HepG2 (cell line): ENCODE measurements around the gene HSPA1L. TPM values are rescaled to one million over a fixed set of nuclear protein-coding genes. Genes with fewer than 3 reads are reported as not detected.

Source experiments
- FOXO1 ChIP-seq: sonication (generic); formaldehyde crosslinking; IDR thresholded peaks from 2 replicates; pipeline ENCODE4 v1.4.0; 2020; ENCODE audit warnings: missing genetic modification reagents
- HOXA9 ChIP-seq: sonication (generic); formaldehyde crosslinking; IDR thresholded peaks from 2 replicates; pipeline ENCODE4 v1.8.1; 2022; ENCODE audit warnings: missing genetic modification reagents, mild to moderate bottlenecking, moderate library complexity, borderline replicate concordance
- MIER2 ChIP-seq: IDR thresholded peaks from 2 replicates; pipeline ENCODE4 v1.6.1; 2016; ENCODE audit warnings: missing biosample characterization, missing genetic modification reagents
- RARG ChIP-seq: sonication (generic); formaldehyde crosslinking; IDR thresholded peaks from 2 replicates; pipeline ENCODE4 v1.4.0; 2020; ENCODE audit warnings: low read depth, mild to moderate bottlenecking, missing genetic modification reagents
- SOX5 ChIP-seq: IDR thresholded peaks from 2 replicates; pipeline ENCODE4 v1.6.1; 2016; ENCODE audit warnings: borderline replicate concordance
- ZMYM4 ChIP-seq: sonication (generic); formaldehyde crosslinking; IDR thresholded peaks from 2 replicates; pipeline ENCODE4 v1.8.1; 2023; ENCODE audit warnings: mild to moderate bottlenecking, missing genetic modification reagents
- ZNF124 ChIP-seq: sonication (generic); formaldehyde crosslinking; IDR thresholded peaks from 2 replicates; pipeline ENCODE4 v1.4.0; 2020; ENCODE audit warnings: missing genetic modification reagents
- ZNF530 ChIP-seq: sonication (generic); formaldehyde crosslinking; IDR thresholded peaks from 2 replicates; pipeline ENCODE4 v1.5.0; 2020; ENCODE audit warnings: low read depth, mild to moderate bottlenecking, missing genetic modification reagents
- ZNF547 ChIP-seq: sonication (generic); formaldehyde crosslinking; IDR thresholded peaks from 2 replicates; pipeline ENCODE4 v1.5.1; 2020; ENCODE audit warnings: mild to moderate bottlenecking, missing genetic modification reagents
- ZNF7 ChIP-seq: IDR thresholded peaks from 2 replicates; pipeline ENCODE4 v1.6.1; 2016; ENCODE audit warnings: missing biosample characterization, missing genetic modification reagents
- polyA plus RNA-seq, 8 experiments: library from polyadenylated mRNA; depleted of rRNA in 3 of 8; stranded (reverse) in 7 of 8; unstranded in 1 of 8; fragments of >200 nt; fragmentation: Illumina TruSeq in 4 of 8; extraction: Trizol in 4 of 8; gene quantifications; 2 replicates each; pipeline versions ENCODE4 v1.2.1 to v1.2.3, GENCODE V29; 2011 to 2016; ENCODE audit warnings: low read depth in 4 of 8, missing spikeins in 1 of 8, mixed read lengths in 1 of 8; ENCODE audit not compliant: insufficient read depth in 1 of 8
- total RNA-seq, 5 experiments: library from RNA; depleted of rRNA; stranded (reverse); fragments of >200 nt; fragmentation: Illumina TruSeq; extraction: Trizol; gene quantifications; 2 replicates each; pipeline ENCODE4 v1.2.3, GENCODE V29; 2016; ENCODE audit warnings: low read depth in 1 of 5
- TF ChIP-seq, protein P1 (sequence below): sonication (generic); formaldehyde crosslinking; IDR thresholded peaks from 2 replicates; pipeline ENCODE4 v1.4.0; 2020; ENCODE audit warnings: missing genetic modification reagents, borderline replicate concordance
- TF ChIP-seq, protein P2 (sequence below): sonication (generic); formaldehyde crosslinking; IDR thresholded peaks from 2 replicates; pipeline ENCODE4 v1.4.0; 2020; ENCODE audit warnings: missing genetic modification reagents, borderline replicate concordance
- TF ChIP-seq, protein P3 (sequence below): sonication (generic); formaldehyde crosslinking; IDR thresholded peaks from one replicate; pipeline ENCODE4 v1.5.1; 2020; ENCODE audit warnings: mild to moderate bottlenecking, missing genetic modification reagents; ENCODE audit errors: not compliant biosample characterization
- TF ChIP-seq, protein P4 (sequence below): sonication (generic); formaldehyde crosslinking; IDR thresholded peaks from 2 replicates; pipeline ENCODE4 v1.4.0; 2020; ENCODE audit warnings: missing genetic modification reagents, mild to moderate bottlenecking, borderline replicate concordance

Gene HSPA1L
- total and polyA plus RNA-seq, 2 of the 13 experiments (the other 11 are each of a cell fraction or from before 2014, with no cell fraction given) = 0.55 to 1.0 TPM

DNA sequence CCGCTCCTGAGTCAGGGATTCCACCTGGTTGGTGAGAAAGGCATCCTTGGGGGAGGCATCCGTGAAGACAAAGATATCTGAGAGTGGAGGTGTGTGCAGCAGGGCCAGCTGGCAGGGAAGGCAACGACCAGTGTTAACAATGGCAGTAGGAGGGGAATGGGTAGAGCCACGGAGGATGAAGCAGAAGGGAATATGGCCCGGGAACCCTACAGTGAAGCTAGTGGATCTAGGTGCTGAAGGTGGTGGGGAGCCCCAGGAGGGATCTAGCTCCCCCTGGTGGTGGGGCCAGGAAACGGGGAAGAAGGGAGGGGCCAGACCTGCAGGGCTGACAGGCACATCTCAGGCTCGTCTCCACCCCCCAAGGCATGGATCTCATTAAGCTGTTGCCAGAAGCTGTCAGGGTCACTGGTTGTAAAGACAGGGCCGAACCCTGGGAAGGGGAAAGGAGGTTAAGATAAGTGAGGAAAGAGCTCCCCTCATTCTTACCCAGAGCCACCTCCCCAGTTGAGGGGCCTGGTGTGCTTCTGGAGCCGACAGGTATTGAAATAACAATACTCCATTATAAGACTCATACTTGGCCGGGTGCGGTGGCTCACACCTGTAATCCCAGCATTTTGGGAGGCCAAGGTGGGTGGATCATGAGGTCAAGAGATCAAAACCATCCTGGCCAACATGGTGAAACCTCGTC lies 45.3 kb downstream of the HSPA1L start (continued):
- TF ChIP-seq RARG (CRISPR knock-in tag) (no peak), ZNF124 (CRISPR knock-in tag) (0 out of 2 replicates have a peak, but pooled peaks have one; percentile 75), ZNF530 (CRISPR knock-in tag) (no peak), SOX5 (CRISPR knock-in tag) (peak; percentile 61), ZNF7 (CRISPR knock-in tag) (no peak), ZMYM4 (CRISPR knock-in tag) (peak; percentile 74; the same call in 1 of the 2 replicates), ZNF547 (no peak), MIER2 (CRISPR knock-in tag) (peak; percentile 61; the same call in 1 of the 2 replicates), FOXO1 (CRISPR knock-in tag) (0 out of 2 replicates have a peak, but pooled peaks have one; percentile 38), HOXA9 (CRISPR knock-in tag) (no peak)
- TF ChIP-seq, protein P1, sequence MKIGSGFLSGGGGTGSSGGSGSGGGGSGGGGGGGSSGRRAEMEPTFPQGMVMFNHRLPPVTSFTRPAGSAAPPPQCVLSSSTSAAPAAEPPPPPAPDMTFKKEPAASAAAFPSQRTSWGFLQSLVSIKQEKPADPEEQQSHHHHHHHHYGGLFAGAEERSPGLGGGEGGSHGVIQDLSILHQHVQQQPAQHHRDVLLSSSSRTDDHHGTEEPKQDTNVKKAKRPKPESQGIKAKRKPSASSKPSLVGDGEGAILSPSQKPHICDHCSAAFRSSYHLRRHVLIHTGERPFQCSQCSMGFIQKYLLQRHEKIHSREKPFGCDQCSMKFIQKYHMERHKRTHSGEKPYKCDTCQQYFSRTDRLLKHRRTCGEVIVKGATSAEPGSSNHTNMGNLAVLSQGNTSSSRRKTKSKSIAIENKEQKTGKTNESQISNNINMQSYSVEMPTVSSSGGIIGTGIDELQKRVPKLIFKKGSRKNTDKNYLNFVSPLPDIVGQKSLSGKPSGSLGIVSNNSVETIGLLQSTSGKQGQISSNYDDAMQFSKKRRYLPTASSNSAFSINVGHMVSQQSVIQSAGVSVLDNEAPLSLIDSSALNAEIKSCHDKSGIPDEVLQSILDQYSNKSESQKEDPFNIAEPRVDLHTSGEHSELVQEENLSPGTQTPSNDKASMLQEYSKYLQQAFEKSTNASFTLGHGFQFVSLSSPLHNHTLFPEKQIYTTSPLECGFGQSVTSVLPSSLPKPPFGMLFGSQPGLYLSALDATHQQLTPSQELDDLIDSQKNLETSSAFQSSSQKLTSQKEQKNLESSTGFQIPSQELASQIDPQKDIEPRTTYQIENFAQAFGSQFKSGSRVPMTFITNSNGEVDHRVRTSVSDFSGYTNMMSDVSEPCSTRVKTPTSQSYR (CRISPR knock-in tag) = peak; percentile 50; the same call in 1 of the 2 replicates
- TF ChIP-seq, protein P2, sequence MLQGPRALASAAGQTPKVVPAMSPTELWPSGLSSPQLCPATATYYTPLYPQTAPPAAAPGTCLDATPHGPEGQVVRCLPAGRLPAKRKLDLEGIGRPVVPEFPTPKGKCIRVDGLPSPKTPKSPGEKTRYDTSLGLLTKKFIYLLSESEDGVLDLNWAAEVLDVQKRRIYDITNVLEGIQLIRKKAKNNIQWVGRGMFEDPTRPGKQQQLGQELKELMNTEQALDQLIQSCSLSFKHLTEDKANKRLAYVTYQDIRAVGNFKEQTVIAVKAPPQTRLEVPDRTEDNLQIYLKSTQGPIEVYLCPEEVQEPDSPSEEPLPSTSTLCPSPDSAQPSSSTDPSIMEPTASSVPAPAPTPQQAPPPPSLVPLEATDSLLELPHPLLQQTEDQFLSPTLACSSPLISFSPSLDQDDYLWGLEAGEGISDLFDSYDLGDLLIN (CRISPR knock-in tag) = no peak
- TF ChIP-seq, protein P3, sequence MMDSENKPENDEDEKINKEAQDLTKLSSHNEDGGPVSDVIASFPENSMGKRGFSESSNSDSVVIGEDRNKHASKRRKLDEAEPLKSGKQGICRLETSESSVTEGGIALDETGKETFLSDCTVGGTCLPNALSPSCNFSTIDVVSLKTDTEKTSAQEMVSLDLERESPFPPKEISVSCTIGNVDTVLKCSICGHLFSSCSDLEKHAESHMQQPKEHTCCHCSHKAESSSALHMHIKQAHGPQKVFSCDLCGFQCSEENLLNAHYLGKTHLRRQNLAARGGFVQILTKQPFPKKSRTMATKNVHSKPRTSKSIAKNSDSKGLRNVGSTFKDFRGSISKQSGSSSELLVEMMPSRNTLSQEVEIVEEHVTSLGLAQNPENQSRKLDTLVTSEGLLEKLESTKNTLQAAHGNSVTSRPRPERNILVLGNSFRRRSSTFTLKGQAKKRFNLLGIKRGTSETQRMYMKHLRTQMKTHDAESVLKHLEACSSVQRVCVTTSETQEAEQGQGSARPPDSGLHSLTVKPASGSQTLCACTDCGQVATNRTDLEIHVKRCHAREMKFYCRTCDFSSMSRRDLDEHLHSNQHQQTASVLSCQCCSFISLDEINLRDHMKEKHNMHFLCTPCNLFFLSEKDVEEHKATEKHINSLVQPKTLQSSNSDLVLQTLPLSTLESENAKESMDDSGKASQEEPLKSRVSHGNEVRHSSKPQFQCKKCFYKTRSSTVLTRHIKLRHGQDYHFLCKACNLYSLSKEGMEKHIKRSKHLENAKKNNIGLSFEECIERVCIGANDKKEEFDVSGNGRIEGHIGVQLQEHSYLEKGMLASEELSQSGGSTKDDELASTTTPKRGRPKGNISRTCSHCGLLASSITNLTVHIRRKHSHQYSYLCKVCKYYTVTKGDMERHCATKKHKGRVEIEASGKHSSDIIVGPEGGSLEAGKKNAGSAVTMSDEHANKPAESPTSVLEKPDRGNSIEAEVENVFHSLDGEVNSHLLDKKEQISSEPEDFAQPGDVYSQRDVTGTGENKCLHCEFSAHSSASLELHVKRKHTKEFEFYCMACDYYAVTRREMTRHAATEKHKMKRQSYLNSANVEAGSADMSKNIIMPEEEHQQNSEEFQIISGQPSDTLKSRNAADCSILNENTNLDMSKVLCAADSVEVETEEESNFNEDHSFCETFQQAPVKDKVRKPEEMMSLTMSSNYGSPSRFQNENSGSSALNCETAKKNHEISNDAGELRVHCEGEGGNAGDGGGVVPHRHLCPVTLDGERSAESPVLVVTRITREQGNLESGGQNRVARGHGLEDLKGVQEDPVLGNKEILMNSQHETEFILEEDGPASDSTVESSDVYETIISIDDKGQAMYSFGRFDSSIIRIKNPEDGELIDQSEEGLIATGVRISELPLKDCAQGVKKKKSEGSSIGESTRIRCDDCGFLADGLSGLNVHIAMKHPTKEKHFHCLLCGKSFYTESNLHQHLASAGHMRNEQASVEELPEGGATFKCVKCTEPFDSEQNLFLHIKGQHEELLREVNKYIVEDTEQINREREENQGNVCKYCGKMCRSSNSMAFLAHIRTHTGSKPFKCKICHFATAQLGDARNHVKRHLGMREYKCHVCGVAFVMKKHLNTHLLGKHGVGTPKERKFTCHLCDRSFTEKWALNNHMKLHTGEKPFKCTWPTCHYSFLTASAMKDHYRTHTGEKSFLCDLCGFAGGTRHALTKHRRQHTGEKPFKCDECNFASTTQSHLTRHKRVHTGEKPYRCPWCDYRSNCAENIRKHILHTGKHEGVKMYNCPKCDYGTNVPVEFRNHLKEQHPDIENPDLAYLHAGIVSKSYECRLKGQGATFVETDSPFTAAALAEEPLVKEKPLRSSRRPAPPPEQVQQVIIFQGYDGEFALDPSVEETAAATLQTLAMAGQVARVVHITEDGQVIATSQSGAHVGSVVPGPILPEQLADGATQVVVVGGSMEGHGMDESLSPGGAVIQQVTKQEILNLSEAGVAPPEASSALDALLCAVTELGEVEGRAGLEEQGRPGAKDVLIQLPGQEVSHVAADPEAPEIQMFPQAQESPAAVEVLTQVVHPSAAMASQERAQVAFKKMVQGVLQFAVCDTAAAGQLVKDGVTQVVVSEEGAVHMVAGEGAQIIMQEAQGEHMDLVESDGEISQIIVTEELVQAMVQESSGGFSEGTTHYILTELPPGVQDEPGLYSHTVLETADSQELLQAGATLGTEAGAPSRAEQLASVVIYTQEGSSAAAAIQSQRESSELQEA = no peak
- TF ChIP-seq, protein P4, sequence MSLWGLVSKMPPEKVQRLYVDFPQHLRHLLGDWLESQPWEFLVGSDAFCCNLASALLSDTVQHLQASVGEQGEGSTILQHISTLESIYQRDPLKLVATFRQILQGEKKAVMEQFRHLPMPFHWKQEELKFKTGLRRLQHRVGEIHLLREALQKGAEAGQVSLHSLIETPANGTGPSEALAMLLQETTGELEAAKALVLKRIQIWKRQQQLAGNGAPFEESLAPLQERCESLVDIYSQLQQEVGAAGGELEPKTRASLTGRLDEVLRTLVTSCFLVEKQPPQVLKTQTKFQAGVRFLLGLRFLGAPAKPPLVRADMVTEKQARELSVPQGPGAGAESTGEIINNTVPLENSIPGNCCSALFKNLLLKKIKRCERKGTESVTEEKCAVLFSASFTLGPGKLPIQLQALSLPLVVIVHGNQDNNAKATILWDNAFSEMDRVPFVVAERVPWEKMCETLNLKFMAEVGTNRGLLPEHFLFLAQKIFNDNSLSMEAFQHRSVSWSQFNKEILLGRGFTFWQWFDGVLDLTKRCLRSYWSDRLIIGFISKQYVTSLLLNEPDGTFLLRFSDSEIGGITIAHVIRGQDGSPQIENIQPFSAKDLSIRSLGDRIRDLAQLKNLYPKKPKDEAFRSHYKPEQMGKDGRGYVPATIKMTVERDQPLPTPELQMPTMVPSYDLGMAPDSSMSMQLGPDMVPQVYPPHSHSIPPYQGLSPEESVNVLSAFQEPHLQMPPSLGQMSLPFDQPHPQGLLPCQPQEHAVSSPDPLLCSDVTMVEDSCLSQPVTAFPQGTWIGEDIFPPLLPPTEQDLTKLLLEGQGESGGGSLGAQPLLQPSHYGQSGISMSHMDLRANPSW (CRISPR knock-in tag) = no peak
